ENCODE data around the gene IQGAP2. TPM values are rescaled to one million over a fixed set of nuclear protein-coding genes. Genes with fewer than 3 reads are reported as not detected.

IQGAP2 gene
- total RNA-seq, 2 experiments from 2014 or later, result 90.5 to 117 TPM

DNA sequence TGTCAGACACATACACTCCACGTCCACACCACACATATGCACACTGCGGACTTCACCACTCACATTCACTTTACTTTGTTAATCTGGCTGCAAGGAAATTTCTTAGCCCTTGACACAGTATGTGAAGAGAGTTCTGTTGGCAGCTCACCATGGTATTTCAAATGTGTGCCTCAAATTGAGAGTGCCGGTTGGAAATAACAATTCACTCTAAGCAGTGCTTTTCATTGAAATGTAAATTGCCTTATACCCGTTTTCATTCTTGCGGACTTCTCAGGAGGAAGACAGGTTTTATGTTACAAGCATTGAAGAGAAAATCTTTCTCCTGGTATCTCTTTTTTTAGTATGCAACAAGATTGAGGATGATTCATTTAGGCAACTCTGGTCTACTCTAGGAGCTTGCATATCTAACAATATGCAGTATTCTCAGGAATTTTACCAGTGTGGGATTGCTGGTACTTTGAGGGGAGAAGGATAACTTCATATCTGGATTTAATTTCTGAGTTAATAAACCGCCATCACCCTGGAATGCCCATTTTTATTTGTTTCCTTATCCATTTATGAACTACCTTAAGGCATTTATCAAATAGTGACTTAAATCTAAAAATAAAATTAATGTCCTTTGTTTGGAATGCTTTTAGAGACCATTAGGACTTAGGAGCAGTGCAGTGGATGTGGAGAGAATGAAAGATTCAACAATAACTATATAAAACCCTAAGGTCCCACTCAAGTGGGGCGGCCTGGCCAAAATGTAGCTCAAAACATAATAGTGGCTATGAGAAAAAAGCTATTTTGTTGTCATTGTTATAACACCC, 87.0 kb downstream of the IQGAP2 start:
- no peak overlapping the region for H3K4me3 Mint-ChIP-seq
- POLR2A ChIA-PET, result no interaction called here

GRCh38 chr5:76490960-76491359, 87.9 kb downstream of the IQGAP2 start:
- no peak overlapping the region for H3K27ac Mint-ChIP-seq
- POLR2A ChIA-PET, result no interaction called here
- no peak overlapping the region for H3K4me3 Mint-ChIP-seq
- H3K4me1 Mint-ChIP-seq, result peaks cover 15% of the 10 kb centered on the region
- CTCF ChIA-PET, result interaction anchor here (0.6 kb wide), 1 partner anchor 198 kb away, joined by 7 read pairs; no protein-coding TSS in a partner anchor
- H3K9me3 Mint-ChIP-seq, result no peaks in the 10 kb centered on the region
- no peaks in the 10 kb centered on the region for H3K27me3 Mint-ChIP-seq
- H3K36me3 Mint-ChIP-seq (ENCODE audit: low read depth), result peaks cover 28% of the 10 kb centered on the region
- no peak for DNase-seq

More for the DNA sequence above, 87.0 kb downstream of the IQGAP2 start:
- Mint-ChIP-seq H3K36me3 (ENCODE audit: low read depth) (peaks cover 27% of the 10 kb centered on the region), H3K9me3 (no peaks in the 10 kb centered on the region), H3K27me3 (no peaks in the 10 kb centered on the region), H3K4me1 (peaks cover 15% of the 10 kb centered on the region), H3K27ac (no peak overlapping the region)
- DNase-seq, result no peak
- CTCF ChIA-PET, result interaction anchor here (0.6 kb wide), 1 partner anchor 199 kb away, joined by 7 read pairs; no protein-coding TSS in a partner anchor

- no peak overlapping the region for H3K4me3 Mint-ChIP-seq
- ChIA-PET CTCF (no interaction called here), POLR2A (no interaction called here)
- peaks cover 30% of the 10 kb centered on the region for H3K36me3 Mint-ChIP-seq (ENCODE audit: low read depth)
- H3K27ac Mint-ChIP-seq, result no peak overlapping the region
- no peak for DNase-seq
- H3K9me3 Mint-ChIP-seq, result no peaks in the 10 kb centered on the region
- peaks cover 23% of the 10 kb centered on the region for H3K4me1 Mint-ChIP-seq
- no peaks in the 10 kb centered on the region for H3K27me3 Mint-ChIP-seq
Measured at GRCh38 chr5:76492819-76493189, 89.7 kb downstream of the IQGAP2 start.

DNA sequence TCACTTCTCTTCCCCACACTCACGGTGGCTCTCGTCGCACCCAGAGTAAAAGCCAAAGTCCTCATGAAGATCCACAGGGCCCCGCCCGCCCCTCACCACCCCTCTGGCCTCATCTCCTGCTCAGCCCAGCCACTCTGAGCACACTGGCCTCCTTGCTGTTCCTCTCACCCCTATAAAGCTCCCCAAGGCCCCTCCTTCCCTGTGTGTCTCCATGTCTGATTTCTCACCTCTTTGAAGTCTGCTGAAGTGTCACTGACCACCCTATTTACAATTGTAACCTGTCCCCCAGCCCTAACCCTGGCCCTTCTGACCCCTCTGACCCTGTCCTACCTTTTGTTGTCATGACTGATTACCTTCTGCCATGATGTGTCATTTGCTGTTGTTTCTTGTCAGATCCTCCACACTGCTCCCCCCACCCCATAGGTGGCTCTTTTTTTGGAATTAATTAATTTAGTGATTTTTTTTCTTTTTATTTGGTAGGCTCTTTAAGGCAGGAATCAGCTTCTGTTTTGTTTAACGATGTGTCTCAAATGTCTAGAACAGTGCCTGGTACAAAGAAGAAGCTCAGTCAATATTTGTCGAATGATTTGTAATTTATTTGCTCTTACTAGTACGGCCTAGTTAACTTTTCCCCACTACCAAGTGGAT, 90.2 kb downstream of the IQGAP2 start:
- Mint-ChIP-seq H3K27ac (no peak overlapping the region), H3K4me1 (peaks cover 28% of the 10 kb centered on the region), H3K4me3 (no peak overlapping the region), H3K36me3 (ENCODE audit: low read depth) (peaks cover 32% of the 10 kb centered on the region), H3K27me3 (no peaks in the 10 kb centered on the region), H3K9me3 (no peaks in the 10 kb centered on the region)
- ChIA-PET POLR2A (no interaction called here), CTCF (no interaction called here)
- DNase-seq, result no peak

GRCh38 chr5:76494201-76494600, 91.1 kb downstream of the IQGAP2 start:
- Mint-ChIP-seq H3K9me3 (no peaks in the 10 kb centered on the region), H3K4me1 (peaks cover 28% of the 10 kb centered on the region), H3K27me3 (no peaks in the 10 kb centered on the region), H3K4me3 (no peak overlapping the region), H3K27ac (no peak overlapping the region), H3K36me3 (ENCODE audit: low read depth) (peaks cover 28% of the 10 kb centered on the region)
- CTCF ChIA-PET, result no interaction called here
- DNase-seq, result no peak
- POLR2A ChIA-PET, result no interaction called here

DNA sequence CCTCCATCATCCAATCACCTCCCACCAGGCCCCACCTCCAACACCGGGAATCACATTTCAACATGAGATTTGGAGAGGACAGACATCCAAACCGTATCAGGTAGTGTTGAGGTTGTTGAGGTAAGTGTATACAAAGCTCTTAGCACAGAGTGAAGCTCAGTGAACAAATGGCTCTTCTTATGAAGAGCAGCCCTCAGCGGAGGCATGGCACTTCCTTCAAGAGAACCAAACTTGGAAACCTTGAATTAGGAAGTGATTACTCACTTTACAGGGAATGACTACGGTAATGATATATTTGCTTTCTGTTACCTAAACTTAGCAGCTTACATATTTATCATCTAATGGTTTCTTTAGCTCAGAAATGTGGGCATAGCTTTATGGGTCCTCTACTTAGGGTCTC, 92.8 kb downstream of the IQGAP2 start:
- CTCF ChIA-PET, result interaction anchor here (1.0 to 1.3 kb wide), 3 partner anchors 9 to 91 kb away, joined by 3 read pairs; no protein-coding TSS in a partner anchor
- peaks cover 26% of the 10 kb centered on the region for H3K4me1 Mint-ChIP-seq
- no peaks in the 10 kb centered on the region for H3K9me3 Mint-ChIP-seq
- H3K27me3 Mint-ChIP-seq, result no peaks in the 10 kb centered on the region
- H3K4me3 Mint-ChIP-seq, result no peak overlapping the region
- peaks cover 20% of the 10 kb centered on the region for H3K36me3 Mint-ChIP-seq (ENCODE audit: low read depth)
- POLR2A ChIA-PET, result no interaction called here
- no peak for DNase-seq
- no peak overlapping the region for H3K27ac Mint-ChIP-seq

- no peak for DNase-seq
- H3K4me1 Mint-ChIP-seq, result peaks cover 22% of the 10 kb centered on the region
- H3K9me3 Mint-ChIP-seq, result no peaks in the 10 kb centered on the region
- ChIA-PET CTCF (interaction anchor here (1.3 kb wide), 1 partner anchor 10 kb away, joined by 3 read pairs; no protein-coding TSS in a partner anchor), POLR2A (no interaction called here)
- peaks cover 20% of the 10 kb centered on the region for H3K36me3 Mint-ChIP-seq (ENCODE audit: low read depth)
- no peak overlapping the region for H3K27ac Mint-ChIP-seq
- no peak overlapping the region for H3K4me3 Mint-ChIP-seq
- H3K27me3 Mint-ChIP-seq, result no peaks in the 10 kb centered on the region
Measured at GRCh38 chr5:76497065-76497460, 94.0 kb downstream of the IQGAP2 start.

- Mint-ChIP-seq H3K27me3 (no peaks in the 10 kb centered on the region), H3K36me3 (ENCODE audit: low read depth) (peaks cover 15% of the 10 kb centered on the region), H3K4me1 (peaks cover 20% of the 10 kb centered on the region), H3K27ac (no peak overlapping the region), H3K4me3 (no peak overlapping the region), H3K9me3 (no peaks in the 10 kb centered on the region)
- DNase-seq, result no peak
- CTCF ChIA-PET, result interaction anchor here (1.8 to 2.6 kb wide), 2 partner anchors 11 to 95 kb away, joined by 4 to 9 read pairs; partner anchors contain the start of gene IQGAP2
- POLR2A ChIA-PET, result no interaction called here
Measured at GRCh38 chr5:76497986-76498717, 95.1 kb downstream of the IQGAP2 start.

DNA sequence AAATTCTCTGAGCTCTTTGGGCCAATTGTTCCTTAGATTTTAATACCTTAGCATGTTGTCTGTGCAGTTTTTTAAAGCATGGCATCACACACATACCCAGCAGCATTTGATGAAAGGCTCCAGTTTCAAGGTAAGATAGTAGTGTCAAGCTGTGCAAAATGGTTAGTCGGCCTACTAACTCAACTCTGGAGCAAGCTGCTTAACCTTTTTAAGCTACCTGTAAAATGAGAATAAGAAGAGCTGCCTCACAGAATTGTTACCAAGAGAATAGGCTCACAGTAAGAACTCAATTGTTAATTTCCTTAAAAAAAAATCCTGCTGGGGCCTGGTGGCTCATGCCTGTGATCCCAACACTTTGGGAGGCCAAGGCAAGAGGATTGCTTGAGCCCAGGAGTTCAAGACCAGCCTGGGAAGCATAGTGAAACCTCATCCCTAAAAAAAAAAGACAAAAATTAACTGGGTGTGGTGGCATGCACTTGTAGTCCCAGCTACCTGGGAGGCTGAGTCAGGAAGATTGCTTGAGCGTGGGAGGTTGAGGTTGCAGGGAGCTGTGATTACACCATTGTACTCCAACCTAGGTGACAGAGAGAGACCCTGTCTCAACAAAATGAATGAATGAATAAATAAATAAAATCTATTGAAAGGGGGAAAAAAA, 96.5 kb downstream of the IQGAP2 start:
- DNase-seq, result no peak
- no peak overlapping the region for H3K27ac Mint-ChIP-seq
- CTCF ChIA-PET, result interaction anchor here (1.8 to 2.6 kb wide), 3 partner anchors 10 to 96 kb away, joined by 4 to 9 read pairs (median 5); partner anchors contain the start of gene IQGAP2
- POLR2A ChIA-PET, result no interaction called here
- H3K9me3 Mint-ChIP-seq, result no peaks in the 10 kb centered on the region
- H3K36me3 Mint-ChIP-seq (ENCODE audit: low read depth), result peaks cover 14% of the 10 kb centered on the region
- peaks cover 21% of the 10 kb centered on the region for H3K4me1 Mint-ChIP-seq
- H3K27me3 Mint-ChIP-seq, result no peaks in the 10 kb centered on the region
- no peak overlapping the region for H3K4me3 Mint-ChIP-seq

GRCh38 chr5:76500633-76501393, 97.7 kb downstream of the IQGAP2 start:
- H3K27ac Mint-ChIP-seq, result no peak overlapping the region
- no peak for DNase-seq
- H3K4me1 Mint-ChIP-seq, result peaks cover 31% of the 10 kb centered on the region
- POLR2A ChIA-PET, result interaction anchor here (0.6 kb wide), 1 partner anchor 274 kb away, joined by 4 read pairs; no protein-coding TSS in a partner anchor
- no peak overlapping the region for H3K4me3 Mint-ChIP-seq
- peaks cover 14% of the 10 kb centered on the region for H3K36me3 Mint-ChIP-seq (ENCODE audit: low read depth)
- H3K9me3 Mint-ChIP-seq, result no peaks in the 10 kb centered on the region
- no peaks in the 10 kb centered on the region for H3K27me3 Mint-ChIP-seq
- CTCF ChIA-PET, result interaction anchor here (0.6 to 2.6 kb wide), 4 partner anchors 9 to 222 kb away, joined by 4 to 9 read pairs (median 6); no protein-coding TSS in a partner anchor

GRCh38 chr5:76503929-76504328, 100.8 kb downstream of the IQGAP2 start:
- no peak for DNase-seq
- no peaks in the 10 kb centered on the region for H3K27me3 Mint-ChIP-seq
- peaks cover 12% of the 10 kb centered on the region for H3K36me3 Mint-ChIP-seq (ENCODE audit: low read depth)
- no peak overlapping the region for H3K27ac Mint-ChIP-seq
- ChIA-PET CTCF (interaction anchor here (1.3 kb wide), 2 partner anchors 30 to 53 kb away, joined by 3 read pairs; no protein-coding TSS in a partner anchor), POLR2A (no interaction called here)
- peaks cover 18% of the 10 kb centered on the region for H3K4me1 Mint-ChIP-seq
- no peak overlapping the region for H3K4me3 Mint-ChIP-seq
- H3K9me3 Mint-ChIP-seq, result no peaks in the 10 kb centered on the region
